ENCODE results near the gene OR10A4. TPM values are rescaled to one million over a fixed set of nuclear protein-coding genes. Genes with fewer than 3 reads are reported as not detected.

OR10A4 gene
- total RNA-seq, 4 donors from 2014 or later = not detected

GRCh38 chr11:6895010-6895409 is 18.6 kb downstream of the OR10A4 start:
- TF ChIP-seq CTCF (IDR thresholded peaks at IDR 0.05; ENCODE audit: low read depth) = no peak

GRCh38 chr11:6898911-6899310 is 22.5 kb downstream of the OR10A4 start:
- no peak for TF ChIP-seq CTCF (IDR thresholded peaks at IDR 0.05; ENCODE audit: low read depth)

- TF ChIP-seq CTCF (IDR thresholded peaks at IDR 0.05; ENCODE audit: low read depth) = no peak
Observed at GRCh38 chr11:6900327-6900999, 24.0 kb downstream of the OR10A4 start.

- no peak for TF ChIP-seq CTCF (IDR thresholded peaks at IDR 0.05; ENCODE audit: low read depth)
Observed at GRCh38 chr11:6911378-6911777, 35.0 kb downstream of the OR10A4 start.

GRCh38 chr11:6911948-6912347 is 35.5 kb downstream of the OR10A4 start:
- TF ChIP-seq CTCF (IDR thresholded peaks at IDR 0.05; ENCODE audit: low read depth) = no peak

- TF ChIP-seq CTCF (IDR thresholded peaks at IDR 0.05; ENCODE audit: low read depth) = no peak
Observed at GRCh38 chr11:6919698-6920097, 43.3 kb downstream of the OR10A4 start.

- TF ChIP-seq CTCF (IDR thresholded peaks at IDR 0.05; ENCODE audit: low read depth) = no peak
Observed at GRCh38 chr11:6920702-6921101, 44.3 kb downstream of the OR10A4 start, which contains the start of gene OR2D3. Gene OR2D3, plus strand, starts transcription at chr11:6921002. Its CDS starts 0 bp downstream, at chr11:6921002.

Data from subcutaneous adipose tissue (tissue), 4 donors.